Esophagus (tissue), 2 donors: Measurements from ENCODE around the gene RHBDD3. TPM values are rescaled to one million over a fixed set of nuclear protein-coding genes. Genes with fewer than 3 reads are reported as not detected.
"Not testable (repeated sequence)": the region's sequence is repeated elsewhere in the genome, so short reads cannot be mapped to it uniquely, and the experiment has no call there.

Source experiments
- H3K27ac ChIP-seq, 2 donors: one replicate each; pipeline ENCODE4 v1.5.1; 2013; ENCODE audit warnings: low read depth in 2 of 2, mild to moderate bottlenecking in 2 of 2, inconsistent platforms in 1 of 2, low read length in 1 of 2, moderate library complexity in 1 of 2
- H3K27me3 ChIP-seq, 2 donors: one replicate each; pipeline ENCODE4 v1.6.1; 2013; ENCODE audit warnings: low read length in 2 of 2, control low read depth in 1 of 2, mild to moderate bottlenecking in 1 of 2; ENCODE audit not compliant: insufficient read depth in 2 of 2, control insufficient read depth in 1 of 2
- H3K36me3 ChIP-seq, 2 donors: one replicate each; pipeline ENCODE4 v1.6.1; 2013; ENCODE audit warnings: low read length in 1 of 2; ENCODE audit not compliant: control insufficient read depth in 2 of 2, insufficient read depth in 2 of 2
- H3K4me1 ChIP-seq, 2 donors: one replicate each; pipeline ENCODE4 v1.6.1; 2013; ENCODE audit warnings: low read length in 1 of 2; ENCODE audit not compliant: control insufficient read depth in 2 of 2, insufficient read depth in 2 of 2
- H3K4me3 ChIP-seq, 2 donors: one replicate each; pipeline ENCODE4 v1.5.1; 2013; ENCODE audit warnings: low read length in 2 of 2, mild to moderate bottlenecking in 2 of 2, low read depth in 1 of 2, moderate library complexity in 1 of 2
- H3K9me3 ChIP-seq, 2 donors: one replicate each; pipeline ENCODE4 v1.6.1; 2013; ENCODE audit warnings: mild to moderate bottlenecking in 2 of 2, low read depth in 1 of 2, low read length in 1 of 2, moderate library complexity in 1 of 2; ENCODE audit not compliant: control insufficient read depth in 2 of 2, insufficient read depth in 1 of 2
- WGBS, 2 donors: extraction: QIAGEN DNeasy Blood & Tissue Kit; methylation state at CpG; one replicate each; pipeline ENCODE4 v1.1.7; 2013; 5-methylcytosine and 5-hydroxymethylcytosine counted together
- polyA plus RNA-seq, 2 donors: library from polyadenylated mRNA; stranded (reverse); fragments of 200-250 nt; gene quantifications; one replicate each; pipeline ENCODE4 v1.2.3, GENCODE V29; 2013
- donor health status: healthy with polysubstance abuse.
- donor health status: Bipolar disorder and iron deficiency.

RHBDD3 gene
- polyA plus RNA-seq, 2 donors, result 15.1 to 20.9 TPM

- Histone ChIP-seq H3K36me3 (peaks cover 0 to 5% of the 10 kb centered on the region in 2 donors), H3K27me3 (no peaks in the 10 kb centered on the region), H3K4me1 (peaks cover 0 to 2% of the 10 kb centered on the region in 2 donors), H3K9me3 (no peaks in the 10 kb centered on the region), H3K4me3 (no peak overlapping the region), H3K27ac (no peak overlapping the region)
- 61 to 64% methylated on average over 4 of the region's 4 CpGs for WGBS, 2 donors
Observed at GRCh38 chr22:29254286-29254660, 13.5 kb downstream of the RHBDD3 start.

GRCh38 chr22:29253561-29254285 is 14.1 kb downstream of the RHBDD3 start:
- Histone ChIP-seq H3K9me3 (no peaks in the 10 kb centered on the region), H3K36me3 (peaks cover 0 to 3% of the 10 kb centered on the region in 2 donors), H3K27ac (no peak overlapping the region), H3K4me3 (no peak overlapping the region), H3K4me1 (peaks cover 0 to 2% of the 10 kb centered on the region in 2 donors), H3K27me3 (no peaks in the 10 kb centered on the region)
- 75 to 78% methylated on average over 14 of the region's 14 CpGs for WGBS, 2 donors

GRCh38 chr22:29251981-29252911 is 15.5 kb downstream of the RHBDD3 start:
- Histone ChIP-seq H3K4me1 (peaks cover 0 to 2% of the 10 kb centered on the region in 2 donors), H3K9me3 (no peaks in the 10 kb centered on the region), H3K36me3 (no peaks in the 10 kb centered on the region), H3K27me3 (no peaks in the 10 kb centered on the region), H3K27ac (no peak overlapping the region), H3K4me3 (no peak overlapping the region)
- WGBS, 2 donors, result 91 to 92% methylated on average over 10 of the region's 10 CpGs

- Histone ChIP-seq H3K36me3 (no peaks in the 10 kb centered on the region), H3K4me3 (no peak overlapping the region), H3K27me3 (no peaks in the 10 kb centered on the region), H3K9me3 (no peaks in the 10 kb centered on the region), H3K27ac (no peak overlapping the region), H3K4me1 (peaks cover 0 to 2% of the 10 kb centered on the region in 2 donors)
- WGBS, 2 donors, result 95 to 96% methylated on average over 5 of the region's 5 CpGs
Observed at GRCh38 chr22:29251265-29251664, 16.5 kb downstream of the RHBDD3 start.

- not testable (repeated sequence) for H3K4me3 ChIP-seq, H3K36me3 ChIP-seq, H3K9me3 ChIP-seq, H3K4me1 ChIP-seq, H3K27me3 ChIP-seq, H3K27ac ChIP-seq
- 95% methylated on average over 10 of the region's 10 CpGs for WGBS, 2 donors
Observed at GRCh38 chr22:29247891-29248290, 19.9 kb downstream of the RHBDD3 start.

GRCh38 chr22:29245626-29246385 is 22.0 kb downstream of the RHBDD3 start:
- Histone ChIP-seq H3K4me3 (no peak overlapping the region), H3K27ac (no peak overlapping the region), H3K9me3 (no peaks in the 10 kb centered on the region), H3K4me1 (no peaks in the 10 kb centered on the region), H3K27me3 (no peaks in the 10 kb centered on the region), H3K36me3 (no peaks in the 10 kb centered on the region)
- whole genome bisulfite sequencing, 2 donors, result 39 to 42% methylated on average over 11 of the region's 11 CpGs

- no peaks in the 10 kb centered on the region for H3K4me1 ChIP-seq
- no peak overlapping the region for H3K4me3 ChIP-seq
- no peaks in the 10 kb centered on the region for H3K9me3 ChIP-seq
- no peaks in the 10 kb centered on the region for H3K36me3 ChIP-seq
- H3K27me3 ChIP-seq, result no peaks in the 10 kb centered on the region
- no peak overlapping the region for H3K27ac ChIP-seq
- 72 to 75% methylated on average over 7 of the region's 7 CpGs for WGBS, 2 donors
Observed at GRCh38 chr22:29244785-29245625, 22.8 kb downstream of the RHBDD3 start.

GRCh38 chr22:29243874-29244446 is 23.8 kb downstream of the RHBDD3 start:
- no peaks in the 10 kb centered on the region for H3K27me3 ChIP-seq
- H3K9me3 ChIP-seq, result peaks cover 0 to 2% of the 10 kb centered on the region in 2 donors
- H3K4me3 ChIP-seq, result no peak overlapping the region
- WGBS, 2 donors, result 83 to 86% methylated on average over 11 of the region's 11 CpGs
- H3K36me3 ChIP-seq, result no peaks in the 10 kb centered on the region
- H3K4me1 ChIP-seq, result no peaks in the 10 kb centered on the region
- no peak overlapping the region for H3K27ac ChIP-seq
